ENCODE measurements around the gene PPP1R18. TPM values are rescaled to one million over a fixed set of nuclear protein-coding genes. Genes with fewer than 3 reads are reported as not detected.
A peak's percentile ranks its signal among the peaks of the same experiment; 100 is the strongest.

PPP1R18 gene
- total and polyA plus RNA-seq, 9 of the 15 experiments (the other 6 are each of a cell fraction or from before 2014, with no cell fraction given), result 12.0 to 99.2 (median 42.6) TPM

DNA sequence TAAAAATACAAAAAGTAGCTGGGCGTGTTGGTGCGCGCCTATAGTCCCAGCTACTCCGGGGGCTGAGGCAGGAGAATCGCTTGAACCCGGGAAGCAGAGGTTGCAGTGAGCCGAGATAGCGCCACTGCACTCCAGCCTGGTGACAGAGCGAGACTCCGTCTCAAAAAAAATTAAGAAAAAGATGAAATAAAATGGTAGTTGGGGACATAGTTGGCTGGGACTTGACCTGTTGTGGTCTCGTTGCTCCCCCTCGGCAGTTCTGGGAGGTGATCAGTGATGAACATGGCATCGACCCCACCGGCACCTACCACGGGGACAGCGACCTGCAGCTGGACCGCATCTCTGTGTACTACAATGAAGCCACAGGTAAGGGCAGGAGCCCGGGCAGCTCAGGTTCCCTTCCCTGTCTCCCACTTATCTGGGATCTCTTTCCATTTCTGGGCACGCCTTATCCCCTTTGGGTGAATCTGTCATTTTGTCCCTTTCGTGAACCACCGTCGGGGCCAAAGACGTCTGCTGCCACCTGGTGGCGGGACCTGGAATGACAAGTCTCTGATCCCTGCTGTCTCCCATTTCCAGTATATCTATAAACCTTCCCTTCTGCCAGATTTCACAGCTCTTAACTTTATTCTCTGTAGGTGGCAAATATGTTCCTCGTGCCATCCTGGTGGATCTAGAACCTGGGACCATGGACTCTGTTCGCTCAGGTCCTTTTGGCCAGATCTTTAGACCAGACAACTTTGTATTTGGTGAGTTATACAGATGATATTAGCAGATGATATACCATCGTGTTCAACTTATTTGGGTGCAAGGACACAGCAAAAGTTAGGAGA lies 36.1 kb upstream of the PPP1R18 start (continued):
- TF ChIP-seq, protein P1, sequence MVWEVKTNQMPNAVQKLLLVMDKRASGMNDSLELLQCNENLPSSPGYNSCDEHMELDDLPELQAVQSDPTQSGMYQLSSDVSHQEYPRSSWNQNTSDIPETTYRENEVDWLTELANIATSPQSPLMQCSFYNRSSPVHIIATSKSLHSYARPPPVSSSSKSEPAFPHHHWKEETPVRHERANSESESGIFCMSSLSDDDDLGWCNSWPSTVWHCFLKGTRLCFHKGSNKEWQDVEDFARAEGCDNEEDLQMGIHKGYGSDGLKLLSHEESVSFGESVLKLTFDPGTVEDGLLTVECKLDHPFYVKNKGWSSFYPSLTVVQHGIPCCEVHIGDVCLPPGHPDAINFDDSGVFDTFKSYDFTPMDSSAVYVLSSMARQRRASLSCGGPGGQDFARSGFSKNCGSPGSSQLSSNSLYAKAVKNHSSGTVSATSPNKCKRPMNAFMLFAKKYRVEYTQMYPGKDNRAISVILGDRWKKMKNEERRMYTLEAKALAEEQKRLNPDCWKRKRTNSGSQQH (CRISPR knock-in tag; IDR thresholded peaks at IDR 0.05), result no peak
- TF ChIP-seq HNRNPK (IDR thresholded peaks at IDR 0.05; ENCODE audit: low read depth, low read length, poor library complexity, severe bottlenecking), result no peak
- TF ChIP-seq NR1H2 (CRISPR knock-in tag; IDR thresholded peaks at IDR 0.05), result 0 out of 2 replicates have a peak, but pooled peaks have one; percentile 73
- TF ChIP-seq, protein P2, sequence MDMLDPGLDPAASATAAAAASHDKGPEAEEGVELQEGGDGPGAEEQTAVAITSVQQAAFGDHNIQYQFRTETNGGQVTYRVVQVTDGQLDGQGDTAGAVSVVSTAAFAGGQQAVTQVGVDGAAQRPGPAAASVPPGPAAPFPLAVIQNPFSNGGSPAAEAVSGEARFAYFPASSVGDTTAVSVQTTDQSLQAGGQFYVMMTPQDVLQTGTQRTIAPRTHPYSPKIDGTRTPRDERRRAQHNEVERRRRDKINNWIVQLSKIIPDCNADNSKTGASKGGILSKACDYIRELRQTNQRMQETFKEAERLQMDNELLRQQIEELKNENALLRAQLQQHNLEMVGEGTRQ (CRISPR knock-in tag; IDR thresholded peaks at IDR 0.05), result no peak
- TF ChIP-seq, protein P3, sequence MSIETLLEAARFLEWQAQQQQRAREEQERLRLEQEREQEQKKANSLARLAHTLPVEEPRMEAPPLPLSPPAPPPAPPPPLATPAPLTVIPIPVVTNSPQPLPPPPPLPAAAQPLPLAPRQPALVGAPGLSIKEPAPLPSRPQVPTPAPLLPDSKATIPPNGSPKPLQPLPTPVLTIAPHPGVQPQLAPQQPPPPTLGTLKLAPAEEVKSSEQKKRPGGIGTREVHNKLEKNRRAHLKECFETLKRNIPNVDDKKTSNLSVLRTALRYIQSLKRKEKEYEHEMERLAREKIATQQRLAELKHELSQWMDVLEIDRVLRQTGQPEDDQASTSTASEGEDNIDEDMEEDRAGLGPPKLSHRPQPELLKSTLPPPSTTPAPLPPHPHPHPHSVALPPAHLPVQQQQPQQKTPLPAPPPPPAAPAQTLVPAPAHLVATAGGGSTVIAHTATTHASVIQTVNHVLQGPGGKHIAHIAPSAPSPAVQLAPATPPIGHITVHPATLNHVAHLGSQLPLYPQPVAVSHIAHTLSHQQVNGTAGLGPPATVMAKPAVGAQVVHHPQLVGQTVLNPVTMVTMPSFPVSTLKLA (conservative IDR thresholded peaks at IDR 0.05), result peak; percentile 69 to 79
- peak; percentile 66; the same call in 1 of the 2 replicates for TF ChIP-seq ZNF263 (CRISPR knock-in tag; IDR thresholded peaks at IDR 0.05; ENCODE audit: borderline replicate concordance)
- peak; percentile 21 for TF ChIP-seq CXXC5 (CRISPR knock-in tag; IDR thresholded peaks at IDR 0.05)
- TF ChIP-seq, protein P4, sequence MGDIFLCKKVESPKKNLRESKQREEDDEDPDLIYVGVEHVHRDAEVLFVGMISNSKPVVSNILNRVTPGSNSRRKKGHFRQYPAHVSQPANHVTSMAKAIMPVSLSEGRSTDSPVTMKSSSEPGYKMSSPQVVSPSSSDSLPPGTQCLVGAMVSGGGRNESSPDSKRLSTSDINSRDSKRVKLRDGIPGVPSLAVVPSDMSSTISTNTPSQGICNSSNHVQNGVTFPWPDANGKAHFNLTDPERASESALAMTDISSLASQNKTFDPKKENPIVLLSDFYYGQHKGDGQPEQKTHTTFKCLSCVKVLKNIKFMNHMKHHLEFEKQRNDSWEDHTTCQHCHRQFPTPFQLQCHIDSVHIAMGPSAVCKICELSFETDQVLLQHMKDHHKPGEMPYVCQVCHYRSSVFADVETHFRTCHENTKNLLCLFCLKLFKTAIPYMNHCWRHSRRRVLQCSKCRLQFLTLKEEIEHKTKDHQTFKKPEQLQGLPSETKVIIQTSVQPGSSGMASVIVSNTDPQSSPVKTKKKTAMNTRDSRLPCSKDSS (IDR thresholded peaks at IDR 0.05; ENCODE audit: low read depth, partially characterized antibody), result no peak
- TF ChIP-seq, protein P5, sequence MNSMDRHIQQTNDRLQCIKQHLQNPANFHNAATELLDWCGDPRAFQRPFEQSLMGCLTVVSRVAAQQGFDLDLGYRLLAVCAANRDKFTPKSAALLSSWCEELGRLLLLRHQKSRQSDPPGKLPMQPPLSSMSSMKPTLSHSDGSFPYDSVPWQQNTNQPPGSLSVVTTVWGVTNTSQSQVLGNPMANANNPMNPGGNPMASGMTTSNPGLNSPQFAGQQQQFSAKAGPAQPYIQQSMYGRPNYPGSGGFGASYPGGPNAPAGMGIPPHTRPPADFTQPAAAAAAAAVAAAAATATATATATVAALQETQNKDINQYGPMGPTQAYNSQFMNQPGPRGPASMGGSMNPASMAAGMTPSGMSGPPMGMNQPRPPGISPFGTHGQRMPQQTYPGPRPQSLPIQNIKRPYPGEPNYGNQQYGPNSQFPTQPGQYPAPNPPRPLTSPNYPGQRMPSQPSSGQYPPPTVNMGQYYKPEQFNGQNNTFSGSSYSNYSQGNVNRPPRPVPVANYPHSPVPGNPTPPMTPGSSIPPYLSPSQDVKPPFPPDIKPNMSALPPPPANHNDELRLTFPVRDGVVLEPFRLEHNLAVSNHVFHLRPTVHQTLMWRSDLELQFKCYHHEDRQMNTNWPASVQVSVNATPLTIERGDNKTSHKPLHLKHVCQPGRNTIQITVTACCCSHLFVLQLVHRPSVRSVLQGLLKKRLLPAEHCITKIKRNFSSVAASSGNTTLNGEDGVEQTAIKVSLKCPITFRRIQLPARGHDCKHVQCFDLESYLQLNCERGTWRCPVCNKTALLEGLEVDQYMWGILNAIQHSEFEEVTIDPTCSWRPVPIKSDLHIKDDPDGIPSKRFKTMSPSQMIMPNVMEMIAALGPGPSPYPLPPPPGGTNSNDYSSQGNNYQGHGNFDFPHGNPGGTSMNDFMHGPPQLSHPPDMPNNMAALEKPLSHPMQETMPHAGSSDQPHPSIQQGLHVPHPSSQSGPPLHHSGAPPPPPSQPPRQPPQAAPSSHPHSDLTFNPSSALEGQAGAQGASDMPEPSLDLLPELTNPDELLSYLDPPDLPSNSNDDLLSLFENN (IDR thresholded peaks at IDR 0.05; ENCODE audit: low read depth in 2 of 2, low read length in 2 of 2), result no peak
- peak; percentile 68; the same call in 1 of the 2 replicates for TF ChIP-seq HDAC2 (IDR thresholded peaks at IDR 0.05)
- no peak for TF ChIP-seq ZNF311 (CRISPR knock-in tag; IDR thresholded peaks at IDR 0.05)
- no peak for TF ChIP-seq ASH1L (IDR thresholded peaks at IDR 0.05; ENCODE audit: borderline replicate concordance, low read depth, partially characterized antibody)
- TF ChIP-seq SAFB2 (IDR thresholded peaks at IDR 0.05; ENCODE audit: borderline replicate concordance, low read depth, low read length, severe bottlenecking), result no peak
- TF ChIP-seq KDM1A (IDR thresholded peaks at IDR 0.05), result 0 out of 4 replicates have a peak, but pooled peaks of 1 of the 2 experiments have one; percentile 16
